Frontal cortex (tissue), 4 donors: ENCODE measurements around the gene ADAM12. TPM values are rescaled to one million over a fixed set of nuclear protein-coding genes. Genes with fewer than 3 reads are reported as not detected.
A peak's percentile ranks its signal among the peaks of the same experiment; 100 is the strongest.
"Not testable (repeated sequence)": the region's sequence is repeated elsewhere in the genome, so short reads cannot be mapped to it uniquely, and the experiment has no call there.

Experiments used
- DNase-seq, 2 donors: peaks; one replicate each; pipeline ENCODE4 v3.0.0; 2012; ENCODE audit warnings: low spot score in 2 of 2
- FAIRE-seq: peaks from 2 replicates; lab custom pipeline; 2012; peaks lifted over from hg19 to GRCh38; lab: Jason Lieb, UNC
- total RNA-seq: library from RNA; depleted of rRNA; stranded (reverse); fragments of >200 nt; gene quantifications from one replicate; pipeline ENCODE4 v1.2.3, GENCODE V29; 2014
- donor health status: control.
- donor health status: control.
- donor health status: control.

The ADAM12 gene
- total RNA-seq, 1 donor from 2014 or later, result 2.9 TPM

DNA sequence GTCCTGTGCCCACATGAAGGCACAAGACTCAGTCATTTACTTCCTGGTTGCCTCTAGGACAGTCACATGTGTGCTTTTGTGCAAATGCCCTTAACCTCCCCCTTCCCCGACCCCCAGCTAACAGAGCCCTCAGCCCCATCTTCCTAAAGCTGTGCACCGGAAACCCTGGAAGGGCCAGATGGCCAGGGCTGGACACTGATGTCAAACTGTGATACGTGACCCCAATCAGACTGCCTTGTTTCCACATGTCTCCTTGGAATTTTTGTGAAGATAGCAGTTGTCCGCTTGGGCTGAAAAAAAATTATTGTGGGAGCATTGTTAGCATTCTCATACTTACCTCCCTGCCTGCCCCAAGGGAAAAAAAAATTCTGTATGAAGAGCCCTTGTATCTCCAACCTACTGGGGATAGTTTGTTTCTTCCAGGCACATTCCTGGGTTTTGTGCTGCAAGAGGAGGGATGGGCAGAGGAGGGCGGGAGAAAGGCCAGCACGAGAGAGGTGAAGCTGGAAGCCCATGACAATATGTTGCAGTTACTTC is 17.0 kb upstream of the ADAM12 start:
- no peak for FAIRE-seq
- DNase-seq, result no peak

GRCh38 chr10:126402721-126403695 is 14.7 kb upstream of the ADAM12 start:
- DNase-seq (no peak), FAIRE-seq (no peak)

DNA sequence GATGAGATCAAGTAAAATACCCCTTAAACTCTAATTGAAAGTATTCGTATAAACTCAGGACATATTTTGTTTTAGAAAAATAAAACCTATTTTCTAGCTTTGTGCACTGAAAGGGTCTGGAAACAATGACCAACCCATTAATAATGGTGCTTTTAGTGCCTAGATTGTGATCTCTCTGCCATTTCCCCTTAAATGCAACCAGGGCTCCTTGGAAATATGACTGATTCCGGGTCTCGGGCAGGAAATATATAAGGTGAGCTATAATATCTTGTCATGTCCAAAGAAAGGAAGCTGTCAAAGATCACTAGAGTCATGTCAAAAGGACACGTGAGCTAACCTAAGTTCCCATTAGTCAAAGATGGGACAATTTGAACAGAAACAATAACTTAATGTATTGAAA is 12.4 kb upstream of the ADAM12 start:
- DNase-seq (no peak), FAIRE-seq (no peak)

DNA sequence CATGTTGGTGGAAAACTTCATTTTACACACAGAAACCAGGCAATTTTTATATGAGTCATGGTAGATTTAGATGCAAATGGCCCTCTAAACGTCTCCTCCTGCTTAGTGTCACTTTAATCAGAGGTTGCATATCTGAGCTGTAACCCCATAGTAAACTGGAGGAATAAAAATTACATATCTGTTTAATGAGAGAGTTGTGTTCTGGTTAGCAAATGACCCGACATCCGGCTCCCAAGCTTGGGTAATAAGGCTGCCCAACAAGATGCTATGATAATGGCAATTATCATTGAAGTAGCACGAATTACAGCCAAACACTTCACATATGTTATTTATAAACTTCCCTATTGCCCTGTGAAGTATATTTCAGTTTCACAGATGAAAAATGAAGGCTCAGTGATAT is 10.6 kb upstream of the ADAM12 start:
- DNase-seq, result no peak
- no peak for FAIRE-seq

DNA sequence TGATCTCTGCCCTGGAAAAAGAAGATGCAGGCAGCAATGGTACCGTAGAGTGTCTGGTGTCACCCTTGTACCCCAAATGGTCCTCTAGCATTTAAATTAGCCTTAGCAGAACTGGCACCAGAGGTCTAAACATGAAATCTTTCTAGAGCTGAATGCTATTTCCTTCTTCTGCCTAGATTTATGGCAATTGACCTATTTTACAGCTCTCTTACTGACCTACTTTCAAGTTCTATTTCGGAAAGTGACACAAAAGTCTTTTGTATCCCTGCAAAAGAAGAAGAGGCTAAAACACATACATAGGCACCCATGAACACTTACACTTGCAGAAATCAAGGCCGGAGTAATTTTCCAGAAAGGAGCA is 10.1 kb upstream of the ADAM12 start:
- DNase-seq, result no peak
- no peak for FAIRE-seq

GRCh38 chr10:126397640-126398382 is 9.5 kb upstream of the ADAM12 start:
- FAIRE-seq (no peak), DNase-seq (peak in 1 of 2 donors; percentile 9)

DNA sequence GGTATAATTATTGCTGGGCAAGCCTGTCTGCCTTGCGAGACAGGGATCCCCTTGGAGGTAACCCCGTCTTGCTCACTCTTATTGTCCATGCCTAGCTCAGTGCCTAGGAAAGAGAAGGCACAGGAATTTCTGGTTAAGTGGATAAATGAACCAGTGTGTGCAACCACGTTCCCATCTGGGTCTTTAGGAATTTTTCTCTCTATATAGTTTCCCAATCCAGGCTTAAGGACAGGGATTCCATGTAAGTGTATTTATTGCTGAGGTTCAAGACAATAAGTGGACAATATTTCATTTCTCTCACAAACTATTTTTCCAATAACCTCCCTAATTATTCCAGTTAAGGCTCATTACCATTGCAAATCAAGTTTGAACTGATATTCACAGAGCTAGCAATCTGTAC is 8.9 kb upstream of the ADAM12 start:
- DNase-seq (no peak), FAIRE-seq (no peak)

DNA sequence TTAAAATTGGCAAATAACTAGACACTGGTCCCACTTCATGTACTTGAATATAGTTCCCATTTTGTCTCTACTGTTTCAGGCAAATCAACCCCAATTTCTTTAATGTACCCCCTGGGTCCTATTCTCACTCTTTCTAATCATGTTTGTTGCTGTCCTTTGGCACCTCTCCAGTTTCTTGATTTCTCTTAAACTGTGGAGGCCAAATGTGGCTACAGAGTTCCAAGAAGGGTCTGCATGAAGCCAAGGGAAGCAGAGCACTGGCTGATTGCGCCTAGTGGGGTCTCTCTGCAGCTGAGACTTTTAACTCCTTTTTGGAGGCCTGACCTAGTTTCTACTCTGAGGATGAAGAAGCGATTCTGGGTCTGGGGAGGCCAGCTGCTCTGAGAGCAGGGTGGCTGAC is 6.7 kb upstream of the ADAM12 start:
- no peak for FAIRE-seq
- DNase-seq, result no peak

DNA sequence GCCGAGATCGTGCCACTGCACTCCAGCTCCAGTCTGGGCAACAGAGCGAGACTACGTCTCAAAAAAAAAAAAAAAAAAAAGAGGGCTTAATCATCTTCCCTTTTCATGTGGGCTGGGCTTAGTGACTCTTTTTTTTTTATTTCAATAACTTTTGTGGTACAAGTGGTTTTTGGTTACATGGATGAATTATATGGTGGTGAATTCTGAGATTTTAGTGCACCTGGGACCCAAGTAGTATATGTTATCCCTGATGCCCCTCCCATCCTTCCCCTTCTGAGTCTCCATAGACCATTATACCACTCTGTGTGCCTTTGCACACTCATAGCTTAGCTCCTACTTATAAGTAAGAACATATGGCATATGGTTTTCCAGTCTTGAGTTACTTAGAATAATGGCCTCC is 4.8 kb upstream of the ADAM12 start:
- FAIRE-seq, result no peak
- no peak for DNase-seq

DNA sequence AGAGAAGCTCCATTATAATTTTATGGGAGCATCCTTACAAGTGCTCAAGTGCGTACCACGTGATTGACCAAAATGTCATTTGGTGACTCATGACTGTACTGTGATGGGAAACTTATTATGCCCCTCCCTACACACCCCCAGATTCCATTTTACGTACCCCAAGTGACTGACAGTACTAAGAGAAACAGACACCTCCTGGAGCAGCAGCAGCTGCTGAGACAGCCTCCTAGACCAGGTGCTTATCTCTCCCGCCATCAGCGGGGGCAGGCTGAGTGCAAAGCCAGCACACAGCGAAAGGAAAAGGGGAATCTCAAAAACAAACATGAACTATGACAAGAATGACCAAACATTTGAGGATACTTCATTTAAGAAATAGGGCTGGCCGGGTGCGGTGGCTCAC is 4.2 kb upstream of the ADAM12 start:
- DNase-seq (no peak), FAIRE-seq (no peak)

GRCh38 chr10:126392068-126392467 is 3.8 kb upstream of the ADAM12 start:
- FAIRE-seq, result no peak
- DNase-seq, result no peak

GRCh38 chr10:126391192-126391885 is 3.1 kb upstream of the ADAM12 start:
- no peak for DNase-seq
- no peak for FAIRE-seq

GRCh38 chr10:126390324-126390723 is 2.0 kb upstream of the ADAM12 start:
- FAIRE-seq (no peak), DNase-seq (no peak)

DNA sequence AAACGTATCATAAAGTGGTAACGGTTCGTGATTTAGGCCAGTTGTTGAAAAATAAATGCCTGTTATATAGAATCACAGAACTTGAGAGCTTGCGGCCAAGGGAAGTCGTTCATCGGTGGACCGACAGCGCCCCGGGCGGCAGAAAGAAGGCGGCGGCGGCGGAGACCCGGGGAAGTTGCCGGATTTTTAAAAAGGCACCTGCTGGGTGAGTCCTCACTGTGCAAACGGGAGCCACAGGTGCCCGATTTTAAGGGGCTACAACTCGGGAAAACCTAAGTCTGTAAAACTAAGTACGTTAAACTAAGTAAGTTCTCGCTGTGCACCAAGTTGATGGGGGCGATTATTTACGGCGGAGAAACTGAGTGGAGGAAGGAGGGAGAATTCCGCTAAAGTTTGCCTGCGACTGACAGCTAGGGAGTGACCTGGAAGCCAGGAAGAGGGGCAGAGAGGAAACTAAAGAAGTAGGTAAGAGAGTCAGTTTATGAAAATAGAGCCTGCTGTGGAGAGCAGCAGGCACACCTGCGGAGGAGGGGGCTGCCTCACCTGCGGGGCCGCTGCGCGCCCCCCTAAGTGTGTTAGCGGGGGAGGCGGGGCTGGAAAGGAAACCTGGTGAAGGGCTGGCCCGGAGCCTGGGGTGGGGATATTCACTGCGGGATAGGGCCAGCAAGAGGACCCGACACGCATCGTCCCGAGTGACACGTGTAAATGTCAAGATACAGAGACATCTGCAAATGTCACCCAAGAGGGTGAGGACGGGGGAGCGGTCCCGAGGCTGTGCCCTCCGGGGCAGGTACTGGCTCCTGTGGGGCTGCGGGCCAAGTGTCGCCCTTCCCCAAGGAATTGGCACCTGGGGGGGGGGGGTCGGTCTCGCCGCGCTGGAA is 996 bp downstream of the ADAM12 start:
- peak; percentile 55 to 64 for DNase-seq

DNA sequence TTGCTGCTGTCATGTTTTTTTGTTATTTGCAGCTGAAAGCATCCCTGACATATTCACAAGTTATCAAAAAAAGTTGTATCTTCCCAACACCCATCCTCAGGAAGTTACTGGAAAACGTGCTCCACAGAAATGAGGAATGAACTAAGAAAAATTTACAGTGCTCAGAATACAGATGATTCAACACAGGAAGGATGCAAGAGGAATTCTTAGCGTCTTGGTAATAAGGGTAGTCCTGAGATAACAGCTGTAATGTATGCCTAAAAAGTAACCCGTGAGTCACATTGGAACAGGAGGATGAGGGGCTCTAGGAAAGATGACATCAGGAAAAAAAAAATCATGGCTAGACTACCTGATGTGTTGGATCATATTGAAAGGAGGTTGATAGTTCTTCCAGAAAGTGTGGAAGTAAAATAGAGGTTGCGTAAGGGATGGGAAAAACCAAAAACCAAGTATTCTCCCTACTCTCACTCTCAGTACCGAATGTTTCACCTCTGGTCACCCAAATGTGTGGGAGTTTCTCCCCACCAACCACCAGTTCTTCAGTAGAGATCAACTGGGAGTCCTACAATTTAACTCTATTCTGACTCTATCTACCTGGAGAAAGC is 3.9 kb downstream of the ADAM12 start:
- FAIRE-seq (no peak), DNase-seq (no peak)

More for the DNA sequence above, 996 bp downstream of the ADAM12 start:
- no peak for FAIRE-seq

- FAIRE-seq (no peak), DNase-seq (no peak)
Observed at GRCh38 chr10:126380352-126381076, 7.8 kb downstream of the ADAM12 start.

DNA sequence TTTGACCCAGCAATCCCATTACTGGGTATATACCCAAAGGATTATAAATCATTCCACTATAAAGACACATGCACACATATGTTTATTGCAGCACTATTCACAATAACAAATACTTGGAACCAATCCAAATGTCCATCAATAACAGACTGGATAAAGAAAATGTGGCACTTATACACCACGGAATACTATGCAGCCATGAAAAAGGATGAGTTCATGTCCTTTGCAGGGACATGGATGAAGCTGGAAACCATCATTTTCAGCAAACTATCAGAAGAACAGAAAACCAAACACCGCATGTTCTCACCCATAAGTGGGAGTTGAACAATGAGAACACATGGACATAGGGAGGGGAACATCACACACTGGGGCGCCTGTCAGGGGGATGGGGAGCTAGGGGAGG is 9.1 kb downstream of the ADAM12 start:
- DNase-seq, FAIRE-seq: not testable (repeated sequence)

GRCh38 chr10:126376956-126377355 is 11.3 kb downstream of the ADAM12 start:
- FAIRE-seq (no peak), DNase-seq (no peak)
